H1 (cell line): ENCODE results near the gene GLB1L2. TPM values are rescaled to one million over a fixed set of nuclear protein-coding genes. Genes with fewer than 3 reads are reported as not detected.

Experiments used
- CTCF ChIA-PET: fragments of 300-600 bp; sonication (Branson Sonifier 250); formaldehyde crosslinking; loops from one replicate; lab custom pipeline; 2021; ENCODE audit not compliant: partially characterized antibody; lab: Charles Lee
- POLR2A ChIA-PET: fragments of 300-600 bp; sonication (Branson Sonifier 250); formaldehyde crosslinking; loops from one replicate; lab custom pipeline; 2021; ENCODE audit warnings: inconsistent platforms; ENCODE audit not compliant: partially characterized antibody; lab: Charles Lee
- DNase-seq, 2 experiments: peaks; one replicate each; pipeline versions ENCODE4 v3.0.0 to v3.0.0-alpha.2; 2010 to 2022; ENCODE audit warnings: low spot score in 2 of 2, low read depth in 1 of 2, mixed read lengths in 1 of 2
- FAIRE-seq: peaks from 2 replicates; lab custom pipeline; 2011; peaks lifted over from hg19 to GRCh38; lab: Jason Lieb, UNC
- H2AFZ ChIP-seq: 2 replicates; pipeline ENCODE4 v1.8.1; 2012; ENCODE audit warnings: low read length, inconsistent platforms
- H2AK5ac ChIP-seq: 2 replicates; pipeline ENCODE4 v1.6.1; 2013; ENCODE audit warnings: low read depth, low read length
- H2BK120ac ChIP-seq: replicated peaks from 2 replicates; pipeline ENCODE3; 2013; ENCODE audit warnings: low read depth, low read length, inconsistent platforms
- H2BK12ac ChIP-seq: 2 replicates; pipeline ENCODE4 v1.6.1; 2013; ENCODE audit warnings: low read depth, low read length
- H2BK15ac ChIP-seq: 2 replicates; pipeline ENCODE4 v1.6.1; 2013; ENCODE audit warnings: low read length
- H2BK20ac ChIP-seq: 2 replicates; pipeline ENCODE4 v1.6.1; 2013; ENCODE audit warnings: low read length
- H2BK5ac ChIP-seq: 2 replicates; pipeline ENCODE4 v1.6.1; 2013; ENCODE audit warnings: low read depth, low read length
- H3K14ac ChIP-seq: 2 replicates; pipeline ENCODE4 v1.6.1; 2013; ENCODE audit warnings: inconsistent platforms; ENCODE audit not compliant: insufficient read length
- H3K18ac ChIP-seq: 2 replicates; pipeline ENCODE4 v1.6.1; 2013; ENCODE audit warnings: low read length; ENCODE audit errors: extremely low read depth
- H3K23ac ChIP-seq: 2 replicates; pipeline ENCODE4 v1.6.1; 2013; ENCODE audit warnings: inconsistent platforms; ENCODE audit not compliant: insufficient read length
- H3K23me2 ChIP-seq: 2 replicates; pipeline ENCODE4 v1.6.1; 2013; ENCODE audit warnings: low read depth, low read length
- H3K27ac ChIP-seq: 2 replicates; pipeline ENCODE4 v1.6.1; 2011; ENCODE audit warnings: low read depth, low read length, inconsistent platforms
- H3K27me3 ChIP-seq, 4 experiments: replicated peaks in 1 of 4; 1 replicate in 1 of 4; 2 replicates in 3 of 4; pipeline versions ENCODE4 v1.6.1 to v1.8.1; 2011 to 2013; ENCODE audit warnings: low read length in 3 of 4, mild to moderate bottlenecking in 3 of 4, inconsistent platforms in 2 of 4, mixed read lengths in 2 of 4, moderate library complexity in 1 of 4; ENCODE audit not compliant: control insufficient read depth in 3 of 4, insufficient read depth in 3 of 4; ENCODE audit errors: extremely low read depth in 1 of 4
- H3K36me3 ChIP-seq, 4 experiments: 2 replicates each; pipeline versions ENCODE4 v1.6.1 to v1.8.1; 2011 to 2013; ENCODE audit warnings: mild to moderate bottlenecking in 4 of 4, low read length in 3 of 4, moderate library complexity in 2 of 4, control low read depth in 1 of 4, inconsistent platforms in 1 of 4; ENCODE audit not compliant: insufficient read depth in 4 of 4, control insufficient read depth in 2 of 4
- H3K4ac ChIP-seq: replicated peaks from 2 replicates; pipeline ENCODE3; 2013; ENCODE audit warnings: low read length, low read depth, mixed read lengths, inconsistent platforms; ENCODE audit not compliant: insufficient read length
- H3K4me1 ChIP-seq, 4 experiments: replicated peaks in 1 of 4; 1 replicate in 1 of 4; 2 replicates in 3 of 4; pipeline versions ENCODE4 v1.6.1 to v1.8.1; 2011 to 2013; ENCODE audit warnings: low read length in 3 of 4, inconsistent platforms in 2 of 4, mixed read lengths in 1 of 4; ENCODE audit not compliant: insufficient read depth in 4 of 4, control insufficient read depth in 3 of 4
- H3K4me2 ChIP-seq, 2 experiments: 2 replicates each; pipeline versions ENCODE4 v1.6.1 to v1.8.1; 2011 to 2013; ENCODE audit warnings: low read depth in 2 of 2, low read length in 2 of 2, control low read depth in 1 of 2, inconsistent platforms in 1 of 2, mild to moderate bottlenecking in 1 of 2; ENCODE audit not compliant: insufficient read depth in 1 of 2
- H3K4me3 ChIP-seq, 4 experiments: fragments of 200-600, 300-600 bp in 1 of 4; sonication (generic), shearing (Covaris generic), sonication (Bioruptor Twin) in 1 of 4; 2 replicates each; pipeline versions ENCODE4 v1.5.1 to v1.8.1; 2011 to 2016; ENCODE audit warnings: low read length in 4 of 4, low read depth in 3 of 4, control low read depth in 2 of 4, inconsistent platforms in 2 of 4, mild to moderate bottlenecking in 2 of 4, mixed read lengths in 1 of 4, moderate library complexity in 1 of 4; ENCODE audit not compliant: insufficient read depth in 2 of 4; ENCODE audit errors: extremely low read depth in 1 of 4
- H3K56ac ChIP-seq: replicated peaks from 2 replicates; pipeline ENCODE3; 2013; ENCODE audit warnings: low read depth, mild to moderate bottlenecking, mixed read lengths, low read length, inconsistent platforms; ENCODE audit not compliant: insufficient read length
- H3K79me1 ChIP-seq: 2 replicates; pipeline ENCODE4 v1.6.1; 2013; ENCODE audit warnings: low read depth, low read length, control low read depth
- H3K79me2 ChIP-seq, 2 experiments: 2 replicates each; pipeline versions ENCODE4 v1.6.1 to v1.8.1; 2012 to 2013; ENCODE audit warnings: low read length in 2 of 2, mild to moderate bottlenecking in 2 of 2, inconsistent platforms in 1 of 2; ENCODE audit not compliant: insufficient read depth in 2 of 2, control insufficient read depth in 1 of 2
- H3K9ac ChIP-seq, 4 experiments: replicated peaks in 1 of 4; 1 replicate in 1 of 4; 2 replicates in 3 of 4; pipeline versions ENCODE4 v1.6.1 to v1.8.1; 2011 to 2013; ENCODE audit warnings: low read depth in 3 of 4, low read length in 3 of 4, control low read depth in 2 of 4, mild to moderate bottlenecking in 2 of 4, moderate library complexity in 2 of 4, inconsistent platforms in 1 of 4; ENCODE audit errors: extremely low read depth in 1 of 4
- H3K9me3 ChIP-seq, 2 experiments: 2 replicates each; pipeline versions ENCODE4 v1.6.1 to v1.8.1; 2012 to 2013; ENCODE audit warnings: mild to moderate bottlenecking in 2 of 2, moderate library complexity in 2 of 2, control low read depth in 1 of 2, inconsistent platforms in 1 of 2, low read depth in 1 of 2, low read length in 1 of 2, mixed read lengths in 1 of 2; ENCODE audit not compliant: insufficient read depth in 2 of 2
- H4K20me1 ChIP-seq, 2 experiments: replicated peaks in 1 of 2; 2 replicates each; pipeline versions ENCODE3 to v1.8.1; 2011 to 2013; ENCODE audit warnings: inconsistent platforms in 2 of 2, low read length in 2 of 2, mild to moderate bottlenecking in 1 of 2; ENCODE audit not compliant: insufficient read depth in 2 of 2, control insufficient read depth in 1 of 2
- H4K5ac ChIP-seq: 2 replicates; pipeline ENCODE4 v1.6.1; 2013; ENCODE audit warnings: low read length, low read depth, mixed read lengths, inconsistent platforms; ENCODE audit not compliant: insufficient read length
- H4K8ac ChIP-seq: 2 replicates; pipeline ENCODE4 v1.8.0; 2013; ENCODE audit warnings: mild to moderate bottlenecking, moderate library complexity, low read length, inconsistent platforms; ENCODE audit not compliant: insufficient read depth; ENCODE audit errors: extremely low read depth
- H4K91ac ChIP-seq: replicated peaks from 2 replicates; pipeline ENCODE3; 2013; ENCODE audit warnings: low read length, mixed read lengths, inconsistent platforms; ENCODE audit not compliant: insufficient read length
- JUN ChIP-seq: IDR thresholded peaks from 2 replicates; pipeline ENCODE4 v1.6.1; 2011; ENCODE audit warnings: low read depth, mild to moderate bottlenecking, improper control_type of control experiment, low read length
- RNF2 ChIP-seq: fragments of 200-900, 300-1000 bp; sonication (generic); IDR thresholded peaks from 2 replicates; pipeline ENCODE4 v1.7.1; 2016; ENCODE audit warnings: borderline replicate concordance, low read depth, mild to moderate bottlenecking, antibody characterized with exemption, low read length; ENCODE audit not compliant: poor library complexity, severe bottlenecking; ENCODE audit errors: missing control alignments
- SIX5 ChIP-seq: IDR thresholded peaks from 2 replicates; pipeline ENCODE4 v1.6.1; 2011; ENCODE audit warnings: mild to moderate bottlenecking, low read depth, low read length
- YY1 ChIP-seq: IDR thresholded peaks from 2 replicates; pipeline ENCODE4 v1.6.1; 2011; ENCODE audit warnings: low read depth, mild to moderate bottlenecking, low read length
- ZNF274 ChIP-seq: IDR thresholded peaks from 2 replicates; pipeline ENCODE4 v1.7.0; 2012; ENCODE audit warnings: low read length, borderline replicate concordance; ENCODE audit errors: extremely low read depth
- WGBS, 2 experiments: shearing (Covaris generic) in 1 of 2; methylation state at CpG; one replicate each; pipeline versions ENCODE4 v1.1.6 to v1.1.7; 2013 to 2015; ENCODE audit warnings: low lambda C conversion rate in 2 of 2, mixed read lengths in 2 of 2, inconsistent platforms in 1 of 2, low coverage in 1 of 2, missing lambda C conversion rate in 1 of 2; ENCODE audit not compliant: insufficient replicate concordance in 2 of 2, insufficient coverage in 1 of 2, insufficient read length in 1 of 2; ENCODE audit errors: extremely low coverage in 1 of 2, missing lambda C conversion rate in 1 of 2; 5-methylcytosine and 5-hydroxymethylcytosine counted together
- polyA plus RNA-seq, 7 experiments: library from polyadenylated mRNA; depleted of rRNA in 3 of 7; stranded (reverse) in 5 of 7; unstranded in 2 of 7; fragments of >200 nt in 5 of 7; fragments of 200-250 nt in 2 of 7; gene quantifications; 1 replicate in 5 of 7; 2 replicates in 1 of 7; 4 replicates in 1 of 7; pipeline versions ENCODE4 v1.2.1 to v1.2.3, GENCODE V29; 2011 to 2013; ENCODE audit warnings: missing spikeins in 2 of 7, mixed read lengths in 2 of 7
- total RNA-seq: library from RNA; stranded (reverse); fragmentation: NEBNext Ultra II Directional; extraction: Animal tissue kit (Norgen Biotek cat#: 25700); gene quantifications from 2 replicates; pipeline ENCODE4 v1.2.1, GENCODE V29; 2021
- TF ChIP-seq, protein P1 (sequence below): IDR thresholded peaks from 2 replicates; pipeline ENCODE4 v1.6.1; 2011; ENCODE audit warnings: low read length, improper control_type of control experiment

Gene GLB1L2
- total and polyA plus RNA-seq, 2 of the 8 experiments (the other 6 are each of a cell fraction or from before 2014, with no cell fraction given), result 4.4 to 7.9 TPM

DNA sequence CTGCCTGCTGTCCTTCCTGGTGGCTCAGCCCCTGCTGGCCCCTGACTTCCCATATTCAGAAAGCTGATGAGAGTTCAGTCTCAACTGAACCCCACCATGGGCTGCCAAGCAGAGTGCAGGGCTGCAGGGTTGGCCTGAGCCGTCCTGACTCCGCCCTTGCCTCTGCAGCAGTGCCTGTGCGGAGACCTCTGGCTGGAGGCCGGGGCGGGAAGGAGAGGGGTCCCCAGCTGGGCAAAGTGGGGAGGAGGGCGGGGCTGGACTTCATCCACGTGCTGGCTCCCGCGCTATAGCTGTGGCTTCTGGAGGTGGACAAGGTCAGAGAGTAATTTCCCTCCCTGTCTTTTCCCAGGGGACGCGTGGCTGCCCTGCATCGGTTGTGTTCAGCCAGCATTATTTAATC is 42.0 kb upstream of the GLB1L2 start:
- no peak overlapping the region for H3K14ac ChIP-seq
- FAIRE-seq, result no peak

More for the DNA sequence above, 42.0 kb upstream of the GLB1L2 start:
- peaks cover 6 to 15% (median 9%) of the 10 kb centered on the region in 4 experiments; a peak in 7 of 8 replicates for H3K36me3 ChIP-seq
- H3K4me1 ChIP-seq, result no peaks in the 10 kb centered on the region; a peak in 1 of 7 replicates
- no peak overlapping the region for H4K8ac ChIP-seq
- no peaks in the 10 kb centered on the region for H4K20me1 ChIP-seq
- no peaks in the 10 kb centered on the region for H3K23me2 ChIP-seq
- H2AFZ ChIP-seq, result no peak overlapping the region
- no peak overlapping the region for H2BK120ac ChIP-seq
- H2BK12ac ChIP-seq, result no peak overlapping the region
- no peak overlapping the region for H3K18ac ChIP-seq
- H3K9me3 ChIP-seq, result no peaks in the 10 kb centered on the region
- H4K5ac ChIP-seq, result no peak overlapping the region
- no peak overlapping the region for H4K91ac ChIP-seq
- H3K27me3 ChIP-seq, result no peaks in the 10 kb centered on the region; a peak in 1 of 7 replicates
- no peak overlapping the region for H3K27ac ChIP-seq
- no peak for DNase-seq
- no peak overlapping the region for H2BK5ac ChIP-seq
- no peak overlapping the region for H2BK20ac ChIP-seq
- H3K4ac ChIP-seq, result no peak overlapping the region
- no peaks in the 10 kb centered on the region for H3K79me1 ChIP-seq
- ChIA-PET CTCF (interaction anchor here (1.2 to 4.3 kb wide), 4 partner anchors 12 to 28 kb away, joined by 3 to 26 read pairs (median 8); no protein-coding TSS in a partner anchor), POLR2A (interaction anchor here (0.6 to 6.0 kb wide), 6 partner anchors 11 to 28 kb away, joined by 3 to 42 read pairs (median 3); partner anchors contain the start of gene GLB1L3)
- H3K4me2 ChIP-seq, result no peak overlapping the region
- H3K79me2 ChIP-seq, result no peaks in the 10 kb centered on the region
- H3K23ac ChIP-seq, result no peak overlapping the region
- H3K9ac ChIP-seq, result no peak overlapping the region
- no peak overlapping the region for H2BK15ac ChIP-seq
- 86% methylated on average over 9 of the region's 12 CpGs; no CpG with 5 or more reads in 1 of the 2 experiments for WGBS, 2 experiments
- TF ChIP-seq JUN, result no peak
- no peak for TF ChIP-seq ZNF274
- TF ChIP-seq SIX5, result no peak
- no peak for TF ChIP-seq YY1
- TF ChIP-seq, protein P1, sequence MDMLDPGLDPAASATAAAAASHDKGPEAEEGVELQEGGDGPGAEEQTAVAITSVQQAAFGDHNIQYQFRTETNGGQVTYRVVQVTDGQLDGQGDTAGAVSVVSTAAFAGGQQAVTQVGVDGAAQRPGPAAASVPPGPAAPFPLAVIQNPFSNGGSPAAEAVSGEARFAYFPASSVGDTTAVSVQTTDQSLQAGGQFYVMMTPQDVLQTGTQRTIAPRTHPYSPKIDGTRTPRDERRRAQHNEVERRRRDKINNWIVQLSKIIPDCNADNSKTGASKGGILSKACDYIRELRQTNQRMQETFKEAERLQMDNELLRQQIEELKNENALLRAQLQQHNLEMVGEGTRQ, result no peak
- no peak for TF ChIP-seq RNF2
- H3K56ac ChIP-seq, result no peak overlapping the region
- H3K4me3 ChIP-seq, result no peak overlapping the region
- H2AK5ac ChIP-seq, result no peak overlapping the region
